Spinal cord (tissue), 10 donors: Measurements from ENCODE around the gene IFNA7. TPM values are rescaled to one million over a fixed set of nuclear protein-coding genes. Genes with fewer than 3 reads are reported as not detected.

Experiments used
- DNase-seq, 6 donors: peaks; one replicate each; pipeline versions ENCODE4 v3.0.0 to v3.0.0-alpha.2; 2013 to 2015; ENCODE audit warnings: low spot score in 6 of 6, low read depth in 4 of 6
- H3K27ac ChIP-seq: one replicate; pipeline ENCODE4 v1.5.1; 2013; ENCODE audit warnings: low read depth, low read length, control low read depth
- H3K27me3 ChIP-seq: one replicate; pipeline ENCODE4 v1.6.1; 2013; ENCODE audit warnings: low read length; ENCODE audit not compliant: control insufficient read depth, insufficient read depth
- H3K36me3 ChIP-seq: one replicate; pipeline ENCODE4 v1.6.1; 2013; ENCODE audit warnings: low read length; ENCODE audit not compliant: control insufficient read depth, insufficient read depth
- H3K4me1 ChIP-seq: one replicate; pipeline ENCODE4 v1.6.1; 2013; ENCODE audit warnings: low read length; ENCODE audit not compliant: control insufficient read depth, insufficient read depth
- H3K4me3 ChIP-seq: one replicate; pipeline ENCODE4 v1.5.1; 2013; ENCODE audit warnings: low read depth, low read length, control low read depth
- H3K9me3 ChIP-seq: one replicate; pipeline ENCODE4 v1.6.1; 2013; ENCODE audit warnings: low read length; ENCODE audit not compliant: control insufficient read depth, insufficient read depth
- WGBS: methylation state at CpG from one replicate; pipeline ENCODE4 v1.1.5; 2013; ENCODE audit warnings: missing lambda C conversion rate; ENCODE audit not compliant: insufficient coverage; 5-methylcytosine and 5-hydroxymethylcytosine counted together
- polyA plus RNA-seq, 2 donors: library from polyadenylated mRNA; unstranded; fragments of 120-200 nt; gene quantifications; one replicate each; pipeline ENCODE4 v1.2.1, GENCODE V29; 2013; ENCODE audit not compliant: insufficient read length in 2 of 2
- small RNA-seq: library from RNA; depleted of rRNA; stranded (forward); fragments of <200 nt; gene quantifications from one replicate; pipeline ENCODE3, GENCODE V24; 2014; ENCODE audit warnings: low replicate concordance
- total RNA-seq, 2 donors: library from RNA; depleted of rRNA in 1 of 2; stranded (reverse); fragments of 120-200 nt in 1 of 2; fragments of >200 nt in 1 of 2; gene quantifications; one replicate each; pipeline versions ENCODE4 v1.2.3 to v1.2.4, GENCODE V29; 2013 to 2014
- donor health status: healthy.

The IFNA7 gene
- total and polyA plus RNA-seq, 4 donors = not detected

GRCh38 chr9:21154018-21154608 is 47.9 kb downstream of the IFNA7 start:
- H3K9me3 ChIP-seq = no peaks in the 10 kb centered on the region
- peak in 4 of 6 donors; percentile 1 to 61 (median 22) for DNase-seq
- H3K27me3 ChIP-seq = no peaks in the 10 kb centered on the region
- no peak overlapping the region for H3K4me3 ChIP-seq
- no peaks in the 10 kb centered on the region for H3K36me3 ChIP-seq
- WGBS = no CpG with 5 or more reads among the region's 3 CpGs
- no peak overlapping the region for H3K27ac ChIP-seq
- no peaks in the 10 kb centered on the region for H3K4me1 ChIP-seq

DNA sequence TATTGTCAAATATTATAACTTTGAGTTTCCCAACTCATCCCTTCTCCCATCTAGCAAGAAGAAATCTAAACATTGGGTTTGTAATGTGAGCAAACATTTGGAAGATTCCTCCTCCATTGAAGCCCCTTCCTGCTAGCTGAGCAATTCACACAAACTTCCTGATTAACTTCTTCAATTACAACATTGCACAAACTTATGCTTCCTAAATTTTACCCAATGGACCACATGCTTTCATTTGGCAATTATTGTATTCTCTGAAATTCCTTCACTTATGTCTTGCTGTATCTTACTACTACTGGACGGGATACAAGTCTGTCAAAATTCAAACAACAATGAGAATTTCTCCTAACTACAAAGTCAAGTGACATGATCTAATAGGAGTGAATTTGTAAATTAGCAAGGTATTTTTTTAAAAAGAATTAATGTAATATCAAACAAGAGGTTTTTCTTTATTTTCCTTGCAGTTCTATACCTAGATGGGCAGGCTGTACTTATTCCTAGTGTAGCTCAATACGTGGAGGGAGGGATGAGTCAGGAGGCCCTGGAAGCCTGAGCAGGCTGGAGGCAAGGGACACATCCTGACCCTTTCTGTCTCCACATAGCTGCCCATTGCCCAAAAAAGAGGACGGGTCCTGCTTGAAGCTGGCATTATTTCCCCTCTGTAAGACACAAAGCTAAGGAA is 48.5 kb downstream of the IFNA7 start:
- H3K36me3 ChIP-seq = no peaks in the 10 kb centered on the region
- no peaks in the 10 kb centered on the region for H3K4me1 ChIP-seq
- no peaks in the 10 kb centered on the region for H3K27me3 ChIP-seq
- WGBS = no CpG with 5 or more reads among the region's 3 CpGs
- H3K9me3 ChIP-seq = peaks cover 2% of the 10 kb centered on the region
- H3K4me3 ChIP-seq = no peak overlapping the region
- no peak overlapping the region for H3K27ac ChIP-seq
- no peak for DNase-seq

Small RNA genes lying within 50 kb of the gene (small RNA-seq; reads per million reads assigned to genes)
- not detected for gene RF00019

Other genes starting within 250 kb of the IFNA7 start
- gene HACD4, start 170.6 kb downstream of the IFNA7 start, total RNA-seq = 1 to 10 TPM; 3.7 to 4.1 TPM
- 1 to 10 TPM; 1.3 to 1.6 TPM for gene HACD4, start 170.6 kb downstream of the IFNA7 start, polyA plus RNA-seq
- not detected for gene IFNB1, start 124.3 kb downstream of the IFNA7 start, total RNA-seq
- gene IFNB1, start 124.3 kb downstream of the IFNA7 start, polyA plus RNA-seq = not detected
- not detected for gene IFNW1, start 60.4 kb downstream of the IFNA7 start, total RNA-seq
- under 1 TPM in 1 of 2 donors, not detected in 1; 0.15 TPM for gene IFNW1, start 60.4 kb downstream of the IFNA7 start, polyA plus RNA-seq
- not detected for gene IFNA21, start 35.5 kb downstream of the IFNA7 start, total RNA-seq
- gene IFNA21, start 35.5 kb downstream of the IFNA7 start, polyA plus RNA-seq = not detected
- not detected for gene IFNA4, start 14.6 kb downstream of the IFNA7 start, total RNA-seq
- not detected for gene IFNA4, start 14.6 kb downstream of the IFNA7 start, polyA plus RNA-seq
- not detected for gene IFNA10, start 4.9 kb upstream of the IFNA7 start, total RNA-seq
- gene IFNA10, start 4.9 kb upstream of the IFNA7 start, polyA plus RNA-seq = not detected
- gene IFNA16, start 15.1 kb upstream of the IFNA7 start, total RNA-seq = not detected
- gene IFNA16, start 15.1 kb upstream of the IFNA7 start, polyA plus RNA-seq = not detected
- not detected for gene IFNA17, start 26.0 kb upstream of the IFNA7 start, total RNA-seq
- not detected for gene IFNA17, start 26.0 kb upstream of the IFNA7 start, polyA plus RNA-seq
- not detected for gene IFNA14, start 37.8 kb upstream of the IFNA7 start, total RNA-seq
- gene IFNA14, start 37.8 kb upstream of the IFNA7 start, polyA plus RNA-seq = not detected
- not detected for gene IFNA5, start 103.1 kb upstream of the IFNA7 start, total RNA-seq
- not detected for gene IFNA5, start 103.1 kb upstream of the IFNA7 start, polyA plus RNA-seq
- 10 to 100 TPM; 42.2 to 70.6 TPM for gene KLHL9, start 133.2 kb upstream of the IFNA7 start, total RNA-seq
- gene KLHL9, start 133.2 kb upstream of the IFNA7 start, polyA plus RNA-seq = 10 to 100 TPM; 37.8 to 52.3 TPM
- gene IFNA6, start 148.7 kb upstream of the IFNA7 start, total RNA-seq = not detected
- gene IFNA6, start 148.7 kb upstream of the IFNA7 start, polyA plus RNA-seq = not detected
- gene IFNA13, start 165.9 kb upstream of the IFNA7 start, total RNA-seq = not detected
- not detected for gene IFNA13, start 165.9 kb upstream of the IFNA7 start, polyA plus RNA-seq
- gene IFNA2, start 183.2 kb upstream of the IFNA7 start, total RNA-seq = not detected
- not detected for gene IFNA2, start 183.2 kb upstream of the IFNA7 start, polyA plus RNA-seq
- gene IFNA8, start 206.9 kb upstream of the IFNA7 start, total RNA-seq = not detected
- not detected for gene IFNA8, start 206.9 kb upstream of the IFNA7 start, polyA plus RNA-seq
- not detected for gene IFNA1, start 238.2 kb upstream of the IFNA7 start, total RNA-seq
- gene IFNA1, start 238.2 kb upstream of the IFNA7 start, polyA plus RNA-seq = not detected